Heart right ventricle (tissue), 16 donors: Measurements from ENCODE around the gene TMEM140. TPM values are rescaled to one million over a fixed set of nuclear protein-coding genes. Genes with fewer than 3 reads are reported as not detected.

Source experiments
- ATAC-seq, 8 donors: fragments of 200-7000 bp; cut with Tn5 transposase; one replicate each; pipeline ENCODE4 v1.9.1; 2020; ENCODE audit warnings: mild to moderate bottlenecking in 8 of 8, moderate library complexity in 8 of 8, moderate number of reproducible peaks in 1 of 8
- DNase-seq, 2 donors: peaks; one replicate each; pipeline ENCODE4 v3.0.0-alpha.2; 2020
- H3K27ac ChIP-seq, 10 donors: fragments of 200-600 bp; sonication (generic) in 2 of 10; one replicate each; pipeline versions ENCODE4 v1.5.0 to v1.8.0; 2020 to 2022; ENCODE audit warnings: mild to moderate bottlenecking in 3 of 10
- H3K27me3 ChIP-seq, 7 donors: fragments of 200-600 bp; one replicate each; pipeline ENCODE4 v1.8.0; 2021 to 2022; ENCODE audit warnings: mild to moderate bottlenecking in 2 of 7
- H3K36me3 ChIP-seq, 9 donors: fragments of 200-600 bp; sonication (generic) in 1 of 9; one replicate each; pipeline versions ENCODE4 v1.5.0 to v1.8.0; 2020 to 2022; ENCODE audit warnings: mild to moderate bottlenecking in 2 of 9
- H3K4me1 ChIP-seq, 9 donors: fragments of 200-600 bp; sonication (generic) in 1 of 9; one replicate each; pipeline versions ENCODE4 v1.5.0 to v1.8.0; 2020 to 2022; ENCODE audit warnings: mild to moderate bottlenecking in 4 of 9
- H3K4me3 ChIP-seq, 10 donors: fragments of 200-600 bp; sonication (generic) in 2 of 10; one replicate each; pipeline versions ENCODE4 v1.5.0 to v1.8.0; 2020 to 2022; ENCODE audit warnings: mild to moderate bottlenecking in 7 of 10, moderate library complexity in 2 of 10
- H3K9me3 ChIP-seq, 11 donors: fragments of 200-600 bp in 10 of 11; sonication (generic) in 2 of 11; one replicate each; pipeline versions ENCODE4 v1.5.0 to v1.8.0; 2013 to 2022; ENCODE audit warnings: mild to moderate bottlenecking in 2 of 11, control low read depth in 1 of 11, moderate library complexity in 1 of 11
- WGBS, 2 donors: extraction: QIAGEN DNeasy Blood & Tissue Kit; methylation state at CpG; one replicate each; pipeline ENCODE4 v1.1.7; 2013; ENCODE audit warnings: inconsistent platforms in 1 of 2; 5-methylcytosine and 5-hydroxymethylcytosine counted together
- intact Hi-C, 10 donors: fragments of 100-400 bp; cut with DNase I; formaldehyde crosslinking; loops; one replicate each; pipeline versions ENCODE4 v1.11.1 to v1.14.2; 2022
- polyA plus RNA-seq, 2 donors: library from polyadenylated mRNA; stranded (reverse); fragments of 200-250 nt; gene quantifications; one replicate each; pipeline ENCODE4 v1.2.3, GENCODE V29; 2013
- total RNA-seq, 10 donors: library from RNA; stranded (reverse); fragmentation: NEBNext Ultra II Directional in 3 of 10; extraction: Animal tissue kit (Norgen Biotek cat#: 25700) in 3 of 10; gene quantifications; one replicate each; pipeline versions ENCODE4 v1.2.1 to v1.2.4, GENCODE V29; 2021 to 2023
- TF ChIP-seq, protein P1 (sequence below), 9 donors: fragments of 200-600 bp; sonication (generic) in 2 of 9; IDR thresholded peaks; one replicate each; pipeline versions ENCODE4 v1.5.0 to v1.8.0; 2021 to 2022; ENCODE audit warnings: antibody characterized with exemption in 9 of 9, mild to moderate bottlenecking in 5 of 9, moderate library complexity in 1 of 9
- donor health status: Arrhythmogenic right ventricular cardiomyopathy.
- donor health status: ischemic (EF 13 %, LVEDD 7.1; RV severe dilation, severe dysfunction).
- donor health status: healthy with polysubstance abuse.
- donor health status: DM: no; HTN: yes; CAD: no.
- donor health status: DM: no; HTN: no; CAD: no.
- donor health status: ischemic (EF 25% LVEDD 6.9; RV normal size, moderate dysfunction).
- donor health status: ischemic (EF 25% LVEDD 5.7; RV mildly dilated, moderate dysfunction).
- donor health status: healthy.
- donor health status: DM: yes; HTN: yes; CAD: no.
- donor health status: Ischemic cardiomyopathy.
- donor health status: ischemic (EF 35%, LVEDD 5.7; RV mildly dilated, moderate dysfunction).
- donor health status: nonischemic (EF 11% LVEDD 7.7; RV severe dilation, severe dysfunction).
- donor health status: DM: yes; HTN: yes; CAD: no.
- donor health status: PGD.
- donor health status: ischemic (EF 29% LVEDD 5.4; RV normal size, mild dysfunction).
- donor health status: nonischemic (EF 23%, LVEDD 6.1; RV moderate dilation, normal function).

The TMEM140 gene
- total and polyA plus RNA-seq, 12 donors: 6.1 to 74.1 (median 26.2) TPM

DNA sequence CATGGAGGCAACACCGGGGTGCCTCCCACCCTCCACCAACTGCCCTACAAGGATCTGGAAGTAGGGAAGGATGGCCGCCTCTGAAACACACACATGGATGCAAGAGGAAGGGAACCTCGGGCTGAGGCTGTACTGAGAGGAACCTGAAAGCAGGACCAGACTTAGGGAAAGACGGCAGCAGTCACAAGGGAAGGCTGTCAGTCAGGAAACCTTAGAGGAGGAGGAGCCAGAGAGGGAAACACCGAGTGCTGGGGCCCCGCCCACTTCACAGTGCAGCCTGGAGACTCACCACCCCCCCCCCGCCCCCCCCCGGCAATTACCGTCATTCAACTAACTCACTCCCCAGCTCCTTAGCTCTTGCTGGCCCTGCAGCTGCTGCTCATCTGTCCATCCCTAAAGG, 20.1 kb downstream of the TMEM140 start:
- H3K27ac ChIP-seq: peak overlapping the region in 7 of 10 donors; percentile 54 to 99 (median 82)
- ATAC-seq (no peak), DNase-seq (no peak)
- intact Hi-C loops: loop anchor here in 5 of 10 donors (2.0 to 10.0 kb wide), 5 partner anchors 173 to 483 kb away; partner anchors contain the start of gene AGBL3 (in 2 of the 5)
- H3K36me3 ChIP-seq: peaks cover 0 to 57% (median 24%) of the 10 kb centered on the region in 9 donors
- H3K4me3 ChIP-seq: no peak overlapping the region
- TF ChIP-seq, protein P1, sequence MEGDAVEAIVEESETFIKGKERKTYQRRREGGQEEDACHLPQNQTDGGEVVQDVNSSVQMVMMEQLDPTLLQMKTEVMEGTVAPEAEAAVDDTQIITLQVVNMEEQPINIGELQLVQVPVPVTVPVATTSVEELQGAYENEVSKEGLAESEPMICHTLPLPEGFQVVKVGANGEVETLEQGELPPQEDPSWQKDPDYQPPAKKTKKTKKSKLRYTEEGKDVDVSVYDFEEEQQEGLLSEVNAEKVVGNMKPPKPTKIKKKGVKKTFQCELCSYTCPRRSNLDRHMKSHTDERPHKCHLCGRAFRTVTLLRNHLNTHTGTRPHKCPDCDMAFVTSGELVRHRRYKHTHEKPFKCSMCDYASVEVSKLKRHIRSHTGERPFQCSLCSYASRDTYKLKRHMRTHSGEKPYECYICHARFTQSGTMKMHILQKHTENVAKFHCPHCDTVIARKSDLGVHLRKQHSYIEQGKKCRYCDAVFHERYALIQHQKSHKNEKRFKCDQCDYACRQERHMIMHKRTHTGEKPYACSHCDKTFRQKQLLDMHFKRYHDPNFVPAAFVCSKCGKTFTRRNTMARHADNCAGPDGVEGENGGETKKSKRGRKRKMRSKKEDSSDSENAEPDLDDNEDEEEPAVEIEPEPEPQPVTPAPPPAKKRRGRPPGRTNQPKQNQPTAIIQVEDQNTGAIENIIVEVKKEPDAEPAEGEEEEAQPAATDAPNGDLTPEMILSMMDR (IDR thresholded peaks at IDR 0.05): no peak
- H3K9me3 ChIP-seq: no peaks in the 10 kb centered on the region
- H3K27me3 ChIP-seq: no peaks in the 10 kb centered on the region
- peaks cover 20 to 80% (median 66%) of the 10 kb centered on the region in 9 donors for H3K4me1 ChIP-seq
- WGBS, 2 donors: 50 to 65% methylated on average over 8 to 9 of the region's 9 CpGs

DNA sequence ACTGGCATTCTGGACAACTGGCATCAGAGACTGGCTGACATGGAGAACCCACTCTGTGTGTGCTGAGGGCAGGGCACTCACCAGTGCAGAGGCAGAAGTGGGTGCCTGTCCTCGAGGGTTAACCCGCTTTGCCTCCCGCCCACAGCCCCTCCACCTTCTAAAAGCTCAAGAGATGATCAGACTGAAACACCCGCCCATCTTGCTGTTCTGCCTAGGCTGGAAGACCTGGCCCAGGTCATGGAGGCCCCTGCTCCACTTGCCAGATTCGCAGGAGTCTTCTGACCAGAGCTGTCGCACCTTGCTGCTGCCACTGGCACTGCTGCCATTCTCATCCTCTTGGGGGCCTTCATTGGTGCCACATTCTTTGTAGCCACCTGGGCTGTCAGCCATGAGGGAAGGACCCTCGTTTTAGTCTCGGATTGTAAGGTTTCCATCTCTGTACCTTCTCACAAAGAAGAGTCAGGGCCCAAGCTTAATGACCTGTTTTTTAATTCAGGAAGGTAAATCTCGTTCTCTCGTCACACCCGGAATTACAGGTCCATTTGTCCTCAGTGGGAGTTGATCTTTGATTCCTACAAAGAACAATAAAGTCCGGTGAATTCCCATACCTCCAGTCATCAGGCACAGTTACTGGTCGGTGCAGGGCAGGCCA, 20.7 kb downstream of the TMEM140 start:
- TF ChIP-seq, protein P1 (IDR thresholded peaks at IDR 0.05): no peak
- no peaks in the 10 kb centered on the region for H3K9me3 ChIP-seq
- 89 to 92% methylated on average over 13 of the region's 13 CpGs for WGBS, 2 donors
- H3K4me1 ChIP-seq: peaks cover 20 to 78% (median 65%) of the 10 kb centered on the region in 9 donors
- H3K27me3 ChIP-seq: no peaks in the 10 kb centered on the region
- peak overlapping the region in 5 of 10 donors; percentile 90 to 99 (median 97) for H3K27ac ChIP-seq
- intact Hi-C loops: loop anchor here in 5 of 10 donors (2.0 to 10.0 kb wide), 5 partner anchors 174 to 484 kb away; partner anchors contain the start of gene AGBL3 (in 2 of the 5)
- DNase-seq: no peak
- peaks cover 0 to 52% (median 24%) of the 10 kb centered on the region in 9 donors for H3K36me3 ChIP-seq
- H3K4me3 ChIP-seq: peak overlapping the region in 1 of 10 donors; percentile 74
- ATAC-seq: no peak

- no peaks in the 10 kb centered on the region for H3K9me3 ChIP-seq
- peak overlapping the region; percentile 90 to 99 (median 96) for H3K27ac ChIP-seq
- H3K4me3 ChIP-seq: peak overlapping the region; percentile 71 to 98 (median 74)
- ATAC-seq (no peak), DNase-seq (peak in 1 of 2 donors; percentile 30)
- H3K27me3 ChIP-seq: no peaks in the 10 kb centered on the region
- H3K36me3 ChIP-seq: peaks cover 0 to 46% (median 20%) of the 10 kb centered on the region in 9 donors
- TF ChIP-seq, protein P1 (IDR thresholded peaks at IDR 0.05): peak in 7 of 9 donors; percentile 16 to 58 (median 31)
- WGBS, 2 donors: 68 to 69% methylated on average over 11 of the region's 11 CpGs
- peaks cover 20 to 72% (median 58%) of the 10 kb centered on the region in 9 donors for H3K4me1 ChIP-seq
- intact Hi-C loops: loop anchor here in 5 of 10 donors (2.0 to 10.0 kb wide), 5 partner anchors 175 to 485 kb away; partner anchors contain the start of gene AGBL3 (in 2 of the 5)
Measured at GRCh38 chr7:135169141-135169963, 21.5 kb downstream of the TMEM140 start.

DNA sequence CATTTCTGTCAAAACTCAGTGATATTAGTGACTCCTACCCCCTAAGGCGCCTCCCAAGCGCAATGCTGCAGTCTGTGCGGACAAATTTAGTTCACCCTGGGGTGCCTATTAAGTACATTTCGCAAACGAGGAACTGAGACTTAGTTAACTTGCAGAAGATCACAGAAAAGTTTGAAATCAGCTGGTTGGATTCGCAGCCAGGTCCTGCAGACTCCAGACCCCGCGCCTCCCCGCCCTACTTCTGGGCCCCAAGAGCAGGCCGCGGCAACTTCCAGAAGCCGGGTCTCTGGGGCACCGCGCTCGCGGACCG, 22.0 kb downstream of the TMEM140 start:
- TF ChIP-seq, protein P1 (IDR thresholded peaks at IDR 0.05): no peak
- 3 to 4% methylated on average over 17 of the region's 17 CpGs for WGBS, 2 donors
- intact Hi-C loops: loop anchor here in 9 of 10 donors (1.0 to 10.0 kb wide), 11 partner anchors 21 to 485 kb away; partner anchors contain the start of genes AGBL3 (in 7 of the 9), TMEM140 (in 1 of the 9) and WDR91 (in 1 of the 9)
- ATAC-seq: peak in 2 of 8 donors; percentile 33 to 35
- Histone ChIP-seq H3K36me3 (peaks cover 0 to 40% (median 18%) of the 10 kb centered on the region in 9 donors), H3K27me3 (no peaks in the 10 kb centered on the region), H3K9me3 (no peaks in the 10 kb centered on the region), H3K4me1 (peaks cover 19 to 66% (median 52%) of the 10 kb centered on the region in 9 donors), H3K27ac (peak overlapping the region; percentile 90 to 99 (median 96)), H3K4me3 (peak overlapping the region; percentile 71 to 98 (median 74))
- no peak for DNase-seq
